K562 (cell line): ENCODE data around the gene C1orf105. TPM values are rescaled to one million over a fixed set of nuclear protein-coding genes. Genes with fewer than 3 reads are reported as not detected.

ENCODE experiments used
- ATAC-seq: fragments of 200-7000 bp; cut with Tn5 transposase; 3 replicates; pipeline ENCODE4 v1.9.1; 2020; ENCODE audit warnings: moderate library complexity
- BruUV-seq: library from RNA; stranded (reverse); fragments of 400-500 nt; replicated peaks from 2 replicates; lab custom pipeline; 2021; lab: Mats Ljungman, UMichigan
- CTCF ChIA-PET: fragments of 300-600 bp; formaldehyde crosslinking; extraction: SDS; loops from one replicate; lab custom pipeline; 2021; ENCODE audit warnings: low intra/inter-chr PET ratio; lab: Yijun Ruan, JAX
- POLR2A ChIA-PET: fragments of 300-600, 350-650 bp; sonication (Branson Sonifier 250); formaldehyde crosslinking; extraction: SDS; loops from one replicate; lab custom pipeline; 2021; ENCODE audit warnings: antibody characterized with exemption, inconsistent platforms; lab: Yijun Ruan, JAX
- DNase-seq, 4 experiments: peaks; one replicate each; pipeline versions ENCODE4 v3.0.0 to v3.0.0-alpha.2; 2011 to 2018; ENCODE audit warnings: low spot score in 3 of 4, mixed read lengths in 3 of 4; ENCODE audit errors: extremely low read depth in 1 of 4
- FAIRE-seq: peaks from 2 replicates; lab custom pipeline; 2011; peaks lifted over from hg19 to GRCh38; lab: Jason Lieb, UNC
- H2AFZ ChIP-seq: 2 replicates; pipeline ENCODE4 v1.6.0; 2011; ENCODE audit warnings: low read depth, low read length, control low read depth, inconsistent platforms
- H3K27ac ChIP-seq: fragments of 200-600 bp; 3 replicates; pipeline ENCODE4 v1.8.0; 2011; ENCODE audit warnings: low read depth, mild to moderate bottlenecking, control low read depth, inconsistent platforms, low read length, moderate library complexity, mixed read lengths; ENCODE audit errors: extremely low read depth
- H3K27me3 ChIP-seq, 2 experiments: fragments of 300-600 bp in 1 of 2; 2 replicates in 1 of 2; 3 replicates in 1 of 2; pipeline versions ENCODE4 v1.6.0 to v1.8.0; 2011; ENCODE audit warnings: inconsistent platforms in 2 of 2, low read length in 2 of 2, mild to moderate bottlenecking in 1 of 2, mixed read lengths in 1 of 2, moderate library complexity in 1 of 2; ENCODE audit not compliant: control insufficient read depth in 2 of 2, insufficient read depth in 2 of 2
- H3K36me3 ChIP-seq: fragments of 300-600 bp; 3 replicates; pipeline ENCODE4 v1.8.0; 2011; ENCODE audit warnings: mild to moderate bottlenecking, low read length, inconsistent platforms; ENCODE audit not compliant: control insufficient read depth, insufficient read depth
- H3K4me1 ChIP-seq, 2 experiments: fragments of 200-600 bp in 1 of 2; replicated peaks in 1 of 2; 2 replicates in 1 of 2; 3 replicates in 1 of 2; pipeline versions ENCODE4 v1.5.1 to v1.8.0; 2011; ENCODE audit warnings: inconsistent platforms in 2 of 2, low read length in 2 of 2, mild to moderate bottlenecking in 1 of 2, mixed read lengths in 1 of 2, moderate library complexity in 1 of 2; ENCODE audit not compliant: control insufficient read depth in 2 of 2, insufficient read depth in 2 of 2
- H3K4me2 ChIP-seq: 2 replicates; pipeline ENCODE4 v1.6.1; 2011; ENCODE audit warnings: low read length, control low read depth, inconsistent platforms, mixed read lengths; ENCODE audit not compliant: insufficient read depth
- H3K4me3 ChIP-seq: fragments of 200-600 bp; sonication (generic), shearing (Covaris generic); 2 replicates; pipeline ENCODE4 v1.5.1; 2016; ENCODE audit warnings: control low read depth, inconsistent platforms
- H3K79me2 ChIP-seq: fragments of 200-600 bp; 3 replicates; pipeline ENCODE4 v1.8.0; 2011; ENCODE audit warnings: low read length, inconsistent platforms; ENCODE audit not compliant: control insufficient read depth, insufficient read depth
- H3K9ac ChIP-seq, 2 experiments: 2 replicates each; pipeline versions ENCODE4 v1.6.0 to v1.6.1; 2011; ENCODE audit warnings: low read depth in 2 of 2, low read length in 2 of 2, control low read depth in 1 of 2, inconsistent platforms in 1 of 2, mild to moderate bottlenecking in 1 of 2, mixed read lengths in 1 of 2; ENCODE audit not compliant: insufficient read depth in 1 of 2
- H3K9me1 ChIP-seq: one replicate; pipeline ENCODE4 v1.6.0; 2011; ENCODE audit warnings: inconsistent platforms, mild to moderate bottlenecking, low read length, moderate library complexity; ENCODE audit not compliant: control insufficient read depth, insufficient read depth
- H3K9me3 ChIP-seq: replicated peaks from 2 replicates; pipeline ENCODE4 v1.5.1; 2011; ENCODE audit warnings: low read depth, low read length, inconsistent platforms; ENCODE audit not compliant: control insufficient read depth, insufficient read depth
- H4K20me1 ChIP-seq: replicated peaks from 2 replicates; pipeline ENCODE4 v1.6.1; 2011; ENCODE audit warnings: low read length, inconsistent platforms, mixed read lengths; ENCODE audit not compliant: control insufficient read depth, insufficient read depth
- MAZ ChIP-seq, 2 experiments: fragments of 450-650 bp in 1 of 2; sonication (generic) in 1 of 2; formaldehyde crosslinking; IDR thresholded peaks in 1 of 2; conservative IDR thresholded peaks in 1 of 2; 2 replicates each; pipeline versions ENCODE4 v1.4.0 to v1.5.0; 2020; ENCODE audit warnings: mild to moderate bottlenecking in 1 of 2, missing genetic modification reagents in 1 of 2
- RBM34 ChIP-seq: fragments of 200-400 bp; formaldehyde crosslinking; IDR thresholded peaks from 2 replicates; pipeline ENCODE4 v1.6.1; 2018; ENCODE audit warnings: low read length, borderline replicate concordance; ENCODE audit not compliant: insufficient read depth
- WGBS: fragments of 100-300 bp; shearing (Covaris generic); methylation state at CpG from one replicate; pipeline ENCODE4 v1.1.6; 2016; ENCODE audit warnings: low coverage, mixed read lengths; ENCODE audit not compliant: insufficient coverage; ENCODE audit errors: missing lambda C conversion rate; 5-methylcytosine and 5-hydroxymethylcytosine counted together
- in situ Hi-C: fragments of 300-500 bp; cut with MboI; formaldehyde crosslinking; loops from 4 replicates; pipeline ENCODE4 v1.15.0; 2018; ENCODE audit warnings: inconsistent platforms, mixed read lengths
- intact Hi-C: fragments of 100-400 bp; cut with micrococcal nuclease; formaldehyde crosslinking; loops from 2 replicates; pipeline ENCODE4 v1.14.2; 2022
- polyA plus RNA-seq, 8 experiments: library from polyadenylated mRNA; depleted of rRNA in 4 of 8; stranded (reverse) in 5 of 8; unstranded in 3 of 8; fragments of >200 nt; fragmentation: Nextera tagmentation in 2 of 8; fragmentation: Illumina TruSeq in 1 of 8; extraction: Ambion mirVana in 2 of 8; extraction: Trizol in 1 of 8; gene quantifications; 2 replicates each; pipeline versions ENCODE4 v1.2.1 to v1.2.3, GENCODE V29; 2011 to 2014; ENCODE audit warnings: inconsistent platforms in 1 of 8, missing spikeins in 1 of 8
- total RNA-seq, 7 experiments: library from RNA; depleted of rRNA in 6 of 7; stranded (reverse); fragments of >200 nt in 6 of 7; fragmentation: Illumina TruSeq in 2 of 7; extraction: Trizol in 2 of 7; gene quantifications; 2 replicates each; pipeline versions ENCODE4 v1.2.1 to v1.2.3, GENCODE V29; 2011 to 2021; ENCODE audit warnings: low replicate concordance in 1 of 7
- TF ChIP-seq, protein P1 (sequence below), 2 experiments: IDR thresholded peaks in 1 of 2; conservative IDR thresholded peaks in 1 of 2; 2 replicates each; pipeline ENCODE4 v1.6.1; 2016; ENCODE audit warnings: low read depth in 2 of 2, mild to moderate bottlenecking in 1 of 2, missing compliant biosample characterization in 1 of 2, missing genetic modification characterization in 1 of 2, moderate library complexity in 1 of 2

Gene C1orf105
- total and polyA plus RNA-seq, 9 of the 15 experiments (the other 6 are each of a cell fraction or from before 2014, with no cell fraction given) = 0.08 TPM; not detected in 8

- intact Hi-C loops = no loop called here
- in situ Hi-C loops = no loop called here
Observed at GRCh38 chr1:172380441-172381244, 39.8 kb upstream of the C1orf105 start.

More at GRCh38 chr1:172380441-172381244, 39.8 kb upstream of the C1orf105 start:
- no TSS peak for BruUV-seq
- FAIRE-seq (no peak), ATAC-seq (no peak), DNase-seq (no peak)
- CTCF ChIA-PET = no interaction called here
- H3K79me2 ChIP-seq = no peaks in the 10 kb centered on the region
- peaks cover 0 to 7% of the 10 kb centered on the region in 2 experiments; a peak in 2 of 5 replicates for H3K27me3 ChIP-seq
- H3K4me1 ChIP-seq = no peaks in the 10 kb centered on the region
- H3K9me1 ChIP-seq = no peaks in the 10 kb centered on the region
- no peak overlapping the region for H3K27ac ChIP-seq
- no peak overlapping the region for H3K4me2 ChIP-seq
- no peak for TF ChIP-seq RBM34
- TF ChIP-seq MAZ (CRISPR knock-in tag; conservative IDR thresholded peaks at IDR 0.05 in 1 of 2, IDR thresholded peaks at IDR 0.05 in 1 of 2) = 0 out of 4 replicates have a peak, but pooled peaks of 1 of the 2 experiments have one; percentile 18
- TF ChIP-seq, protein P1, sequence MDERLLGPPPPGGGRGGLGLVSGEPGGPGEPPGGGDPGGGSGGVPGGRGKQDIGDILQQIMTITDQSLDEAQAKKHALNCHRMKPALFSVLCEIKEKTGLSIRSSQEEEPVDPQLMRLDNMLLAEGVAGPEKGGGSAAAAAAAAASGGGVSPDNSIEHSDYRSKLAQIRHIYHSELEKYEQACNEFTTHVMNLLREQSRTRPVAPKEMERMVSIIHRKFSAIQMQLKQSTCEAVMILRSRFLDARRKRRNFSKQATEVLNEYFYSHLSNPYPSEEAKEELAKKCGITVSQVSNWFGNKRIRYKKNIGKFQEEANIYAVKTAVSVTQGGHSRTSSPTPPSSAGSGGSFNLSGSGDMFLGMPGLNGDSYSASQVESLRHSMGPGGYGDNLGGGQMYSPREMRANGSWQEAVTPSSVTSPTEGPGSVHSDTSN (CRISPR knock-in tag; IDR thresholded peaks at IDR 0.05; ENCODE audit: low read depth) = no peak
- TF ChIP-seq, protein P1 (tag; conservative IDR thresholded peaks at IDR 0.05; ENCODE audit: low read depth) = 0 out of 2 replicates have a peak, but pooled peaks have one; percentile 11
- H3K36me3 ChIP-seq = no peaks in the 10 kb centered on the region
- H3K9ac ChIP-seq = no peak overlapping the region
- H3K4me3 ChIP-seq = no peak overlapping the region
- H2AFZ ChIP-seq = no peak overlapping the region
- H4K20me1 ChIP-seq = no peaks in the 10 kb centered on the region
- H3K9me3 ChIP-seq = no peaks in the 10 kb centered on the region
- WGBS = 2% methylated on average over 6 of the region's 6 CpGs
- POLR2A ChIA-PET = no interaction called here
